Stimulated activated naive CD8-positive, alpha-beta T cell treated with anti-CD3 and anti-CD28 coated beads, Interleukin-15, Interleukin-2, amounts not matched to agents 100 ng/mL and 50 ng/mL, for 24 hours (primary cell): ENCODE measurements around the gene AFAP1L2.

Experiments used
- H3K27ac Mint-ChIP-seq: one replicate; pipeline ENCODE4 v1.8.0; 2021; ENCODE audit warnings: mild to moderate bottlenecking, mixed read lengths
- H3K27me3 Mint-ChIP-seq: one replicate; pipeline ENCODE4 v1.8.0; 2021; ENCODE audit warnings: mixed read lengths
- H3K36me3 Mint-ChIP-seq: one replicate; pipeline ENCODE4 v1.8.0; 2021; ENCODE audit warnings: low read depth, mixed read lengths
- H3K4me1 Mint-ChIP-seq: one replicate; pipeline ENCODE4 v1.8.0; 2021; ENCODE audit warnings: low read depth, mixed read lengths
- H3K4me3 Mint-ChIP-seq: one replicate; pipeline ENCODE4 v1.8.0; 2021; ENCODE audit warnings: mild to moderate bottlenecking, mixed read lengths
- H3K9me3 Mint-ChIP-seq: one replicate; pipeline ENCODE4 v1.8.0; 2021; ENCODE audit warnings: mixed read lengths

AFAP1L2 gene

DNA sequence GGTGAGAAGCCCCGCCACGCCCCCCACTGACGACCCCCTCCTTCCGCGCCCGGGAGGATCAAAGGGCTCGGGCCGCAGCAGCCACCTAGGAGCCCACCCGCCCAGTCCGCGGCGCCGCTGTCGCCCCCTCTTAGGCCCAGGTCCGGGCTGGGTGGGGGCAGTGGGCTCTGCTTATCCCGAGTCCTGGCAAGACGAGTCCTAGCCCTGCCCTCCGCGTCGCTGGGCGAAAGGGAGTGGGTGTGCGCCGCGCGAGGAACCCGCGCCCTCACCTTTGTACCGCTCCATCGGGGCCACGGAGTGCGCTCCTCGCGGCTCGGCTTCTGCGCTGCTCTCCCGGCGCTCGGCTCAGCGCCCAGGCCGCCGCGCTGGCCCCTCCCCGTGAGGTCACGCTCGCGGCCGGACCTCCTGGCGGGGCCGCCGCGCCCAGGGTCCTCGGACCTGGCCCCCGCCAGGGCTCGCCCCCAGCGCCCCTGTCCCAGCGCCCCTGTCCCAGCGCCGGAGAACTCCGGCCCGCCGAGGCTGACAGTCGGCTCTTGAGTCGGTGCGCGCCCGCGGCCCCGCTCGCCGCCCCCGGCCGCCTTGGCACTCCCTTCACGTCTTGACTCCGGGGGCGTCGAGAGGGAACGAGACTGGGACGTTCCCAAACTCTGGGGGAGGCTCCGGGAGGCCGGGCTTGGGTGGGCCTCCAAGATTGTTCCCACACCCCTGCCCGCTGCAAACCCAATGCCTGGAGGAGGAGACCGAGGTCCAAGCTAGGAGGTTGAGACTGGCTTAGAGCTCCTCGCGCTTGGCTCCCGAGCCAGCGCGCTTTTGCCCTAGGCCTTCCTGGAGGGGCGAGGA is at the start of gene AFAP1L2:
Gene AFAP1L2, minus strand, starts transcription at position 332 of the 840 bp plus-strand sequence. Its CDS starts 47 bp downstream, at position 285.
- Mint-ChIP-seq H3K27ac (no peak within 1 kb of the TSS), H3K4me3 (peak within 1 kb of the TSS; percentile 64), H3K4me1 (peaks cover 12% of the 10 kb centered on the region), H3K36me3 (no peaks in the 10 kb centered on the region), H3K9me3 (no peaks in the 10 kb centered on the region), H3K27me3 (peaks cover 54% of the 10 kb centered on the region)

DNA sequence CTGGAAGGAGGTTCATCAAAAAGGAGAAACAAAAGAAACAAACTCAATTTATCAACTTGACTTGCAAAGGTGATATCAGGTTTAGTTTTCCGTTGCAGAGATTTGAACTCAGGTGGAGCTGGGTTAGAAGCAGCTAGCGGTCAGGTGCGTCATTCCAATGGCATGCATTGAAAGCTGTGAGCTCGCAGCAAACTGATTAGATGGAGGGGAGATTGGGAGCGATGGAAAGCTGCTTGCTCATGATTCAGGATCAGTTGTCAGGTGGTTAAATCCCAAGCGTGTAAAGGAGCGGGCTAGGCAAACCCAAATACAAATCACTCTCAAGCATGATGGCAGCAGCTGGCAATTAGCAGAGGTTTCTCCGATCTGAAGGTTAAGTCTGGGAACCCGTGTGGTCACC is 49.3 kb upstream of the AFAP1L2 start:
- peaks cover 46% of the 10 kb centered on the region for H3K36me3 Mint-ChIP-seq
- H3K4me1 Mint-ChIP-seq = peaks cover 5% of the 10 kb centered on the region
- no peaks in the 10 kb centered on the region for H3K9me3 Mint-ChIP-seq
- no peak overlapping the region for H3K4me3 Mint-ChIP-seq
- H3K27ac Mint-ChIP-seq = no peak overlapping the region
- no peaks in the 10 kb centered on the region for H3K27me3 Mint-ChIP-seq

DNA sequence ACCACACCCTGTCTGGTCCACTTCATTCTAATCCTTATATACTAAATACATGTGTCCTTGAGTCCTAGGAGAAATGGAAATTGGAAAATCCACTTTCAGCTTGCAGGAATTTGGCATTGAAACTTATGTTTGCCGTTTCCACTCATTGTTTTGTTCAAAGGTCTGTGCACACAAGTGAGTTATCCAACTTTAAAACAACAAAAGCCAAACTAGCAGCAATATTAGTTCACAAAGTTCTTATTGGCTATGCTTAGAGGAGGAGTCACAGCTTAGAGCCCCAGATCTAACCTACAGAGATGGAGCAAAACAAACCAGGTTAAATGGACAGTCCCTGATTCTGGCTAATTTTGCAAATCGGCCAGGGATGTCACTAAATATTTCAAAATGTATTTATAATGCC is 44.6 kb upstream of the AFAP1L2 start:
- no peaks in the 10 kb centered on the region for H3K9me3 Mint-ChIP-seq
- peaks cover 27% of the 10 kb centered on the region for H3K36me3 Mint-ChIP-seq
- no peaks in the 10 kb centered on the region for H3K4me1 Mint-ChIP-seq
- no peak overlapping the region for H3K4me3 Mint-ChIP-seq
- H3K27me3 Mint-ChIP-seq = no peaks in the 10 kb centered on the region
- no peak overlapping the region for H3K27ac Mint-ChIP-seq

- Mint-ChIP-seq H3K9me3 (no peaks in the 10 kb centered on the region), H3K36me3 (peaks cover 30% of the 10 kb centered on the region), H3K4me1 (no peaks in the 10 kb centered on the region), H3K4me3 (no peak overlapping the region), H3K27me3 (no peaks in the 10 kb centered on the region), H3K27ac (no peak overlapping the region)
These were observed 41.0 kb upstream of the AFAP1L2 start for GRCh38 chr10:114445332-114445731.

GRCh38 chr10:114444819-114445218 is 40.5 kb upstream of the AFAP1L2 start:
- no peaks in the 10 kb centered on the region for H3K4me1 Mint-ChIP-seq
- H3K4me3 Mint-ChIP-seq = no peak overlapping the region
- no peaks in the 10 kb centered on the region for H3K9me3 Mint-ChIP-seq
- no peak overlapping the region for H3K27ac Mint-ChIP-seq
- peaks cover 36% of the 10 kb centered on the region for H3K36me3 Mint-ChIP-seq
- no peaks in the 10 kb centered on the region for H3K27me3 Mint-ChIP-seq

GRCh38 chr10:114442091-114442630 is 37.9 kb upstream of the AFAP1L2 start:
- Mint-ChIP-seq H3K36me3 (peaks cover 52% of the 10 kb centered on the region), H3K27me3 (no peaks in the 10 kb centered on the region), H3K4me1 (no peaks in the 10 kb centered on the region), H3K4me3 (no peak overlapping the region), H3K27ac (no peak overlapping the region), H3K9me3 (no peaks in the 10 kb centered on the region)

DNA sequence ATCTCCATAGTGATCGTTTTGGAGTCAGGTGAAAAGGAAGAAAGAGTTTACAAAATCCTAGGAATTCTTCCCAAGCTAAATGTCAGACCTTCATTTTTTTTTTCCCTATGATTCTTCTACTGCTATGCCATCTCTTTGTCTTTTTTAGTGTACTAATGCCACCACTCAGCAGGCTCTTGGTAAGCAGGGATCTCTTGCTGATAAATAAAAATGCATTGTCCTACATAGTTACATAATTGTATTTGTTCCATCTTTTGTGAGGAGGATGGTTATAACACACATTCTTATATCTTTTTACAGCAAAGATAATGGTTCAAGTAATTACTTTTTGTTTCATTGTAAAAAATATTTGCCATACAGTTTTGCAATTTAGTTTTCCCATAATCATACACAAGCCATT is 36.8 kb upstream of the AFAP1L2 start:
- Mint-ChIP-seq H3K4me3 (no peak overlapping the region), H3K4me1 (no peaks in the 10 kb centered on the region), H3K27ac (no peak overlapping the region), H3K36me3 (peaks cover 56% of the 10 kb centered on the region), H3K9me3 (no peaks in the 10 kb centered on the region), H3K27me3 (no peaks in the 10 kb centered on the region)

DNA sequence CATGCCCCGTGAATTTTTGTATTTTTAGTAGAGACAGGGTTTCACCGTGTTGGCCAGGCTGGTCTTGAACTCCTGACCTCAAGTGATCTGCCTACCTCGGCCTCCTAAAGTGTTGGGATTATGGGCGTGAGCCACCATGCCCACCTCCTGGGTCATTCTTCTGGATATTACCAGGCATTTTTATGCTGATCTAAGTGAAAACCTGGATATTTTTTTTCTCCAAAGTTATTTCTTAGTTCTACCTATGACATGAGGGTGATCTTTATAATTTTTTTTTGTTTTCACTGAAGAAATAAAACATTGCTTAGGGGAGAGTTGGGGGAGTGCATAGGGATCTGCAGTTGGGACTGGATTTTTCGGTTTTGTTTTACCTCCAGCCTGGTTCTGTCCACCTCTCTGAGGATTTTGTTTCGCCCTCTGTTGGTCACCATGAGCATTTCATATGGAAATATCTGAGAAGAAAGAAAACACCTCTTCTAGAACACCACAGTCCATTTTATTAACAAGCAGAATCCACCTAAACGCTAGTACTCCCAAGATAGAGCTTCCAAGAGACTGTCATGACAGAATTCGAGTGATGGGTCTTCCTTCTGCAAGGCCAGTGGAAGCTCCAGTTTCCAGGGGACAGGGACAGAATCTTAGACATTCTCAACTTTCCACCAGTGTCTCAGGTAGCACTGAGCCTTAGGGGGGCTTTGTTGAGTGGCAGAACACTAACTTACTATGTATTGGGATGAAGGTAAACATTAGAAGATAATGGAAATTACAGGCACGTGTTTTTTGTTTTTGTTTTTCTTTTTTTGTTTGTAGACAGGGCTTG is 33.4 kb upstream of the AFAP1L2 start:
- H3K4me1 Mint-ChIP-seq = no peaks in the 10 kb centered on the region
- no peak overlapping the region for H3K27ac Mint-ChIP-seq
- no peak overlapping the region for H3K4me3 Mint-ChIP-seq
- H3K36me3 Mint-ChIP-seq = peaks cover 65% of the 10 kb centered on the region
- H3K9me3 Mint-ChIP-seq = no peaks in the 10 kb centered on the region
- H3K27me3 Mint-ChIP-seq = no peaks in the 10 kb centered on the region

DNA sequence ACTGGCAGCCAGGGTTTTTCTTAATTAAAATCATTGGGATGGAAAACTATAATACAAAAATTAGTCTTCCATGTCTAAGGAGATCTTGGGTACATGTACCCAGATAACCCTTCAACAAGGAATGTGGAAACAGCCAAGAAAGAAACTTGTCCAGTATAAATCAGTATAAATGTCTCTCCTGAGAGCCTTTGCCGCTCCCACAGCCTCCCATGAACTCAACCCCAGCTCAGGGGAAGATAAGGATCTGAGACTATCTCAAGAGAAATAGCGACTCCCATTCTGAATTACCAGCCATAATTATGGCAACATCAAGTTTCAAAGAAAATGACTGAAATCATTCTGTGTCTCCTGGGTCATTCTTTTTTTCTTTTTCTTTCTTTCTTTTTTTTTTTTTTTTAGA is 32.6 kb upstream of the AFAP1L2 start:
- Mint-ChIP-seq H3K4me1 (no peaks in the 10 kb centered on the region), H3K27me3 (no peaks in the 10 kb centered on the region), H3K9me3 (no peaks in the 10 kb centered on the region), H3K27ac (no peak overlapping the region), H3K4me3 (no peak overlapping the region), H3K36me3 (peaks cover 60% of the 10 kb centered on the region)

DNA sequence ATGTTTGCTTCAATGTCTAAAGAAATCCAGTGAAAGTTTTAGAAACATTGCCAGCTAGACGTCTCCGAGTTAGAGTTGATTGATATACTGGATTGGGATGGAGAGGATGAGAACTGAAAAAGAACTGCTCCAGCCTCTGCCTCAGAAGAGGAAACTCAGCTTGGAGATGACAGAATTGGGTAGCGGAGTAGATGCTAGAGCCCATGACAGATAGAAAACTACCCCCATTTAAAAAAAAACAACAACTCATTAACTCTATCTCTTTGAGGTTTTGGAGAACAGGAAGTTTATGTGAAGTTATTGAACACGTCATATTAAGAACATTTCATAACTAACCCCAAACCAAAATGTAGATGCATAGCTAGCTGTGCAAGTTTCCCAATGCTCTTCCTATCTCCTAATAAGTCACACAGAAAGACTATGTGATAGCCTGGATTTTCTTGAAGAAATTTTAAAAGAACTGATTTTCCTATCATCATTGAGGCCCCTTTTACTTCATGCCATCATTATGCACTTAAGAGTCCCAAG is 28.3 kb upstream of the AFAP1L2 start:
- Mint-ChIP-seq H3K9me3 (no peaks in the 10 kb centered on the region), H3K4me3 (no peak overlapping the region), H3K36me3 (peaks cover 44% of the 10 kb centered on the region)

GRCh38 chr10:114431414-114432135 is 27.3 kb upstream of the AFAP1L2 start:
- Mint-ChIP-seq H3K9me3 (no peaks in the 10 kb centered on the region), H3K36me3 (peaks cover 42% of the 10 kb centered on the region), H3K4me1 (no peaks in the 10 kb centered on the region), H3K27ac (no peak overlapping the region), H3K4me3 (no peak overlapping the region), H3K27me3 (no peaks in the 10 kb centered on the region)

More for the DNA sequence above, 28.3 kb upstream of the AFAP1L2 start:
- H3K4me1 Mint-ChIP-seq = no peaks in the 10 kb centered on the region
- H3K27ac Mint-ChIP-seq = peak overlapping the region; percentile 5
- no peaks in the 10 kb centered on the region for H3K27me3 Mint-ChIP-seq

- peaks cover 36% of the 10 kb centered on the region for H3K36me3 Mint-ChIP-seq
- H3K4me3 Mint-ChIP-seq = no peak overlapping the region
- H3K4me1 Mint-ChIP-seq = no peaks in the 10 kb centered on the region
- H3K27me3 Mint-ChIP-seq = no peaks in the 10 kb centered on the region
- H3K9me3 Mint-ChIP-seq = no peaks in the 10 kb centered on the region
- H3K27ac Mint-ChIP-seq = peak overlapping the region; percentile 14
These were observed 26.5 kb upstream of the AFAP1L2 start for GRCh38 chr10:114430688-114431413.

GRCh38 chr10:114429581-114430335 is 25.5 kb upstream of the AFAP1L2 start:
- Mint-ChIP-seq H3K27ac (no peak overlapping the region), H3K36me3 (peaks cover 29% of the 10 kb centered on the region), H3K4me1 (no peaks in the 10 kb centered on the region), H3K4me3 (no peak overlapping the region), H3K27me3 (no peaks in the 10 kb centered on the region), H3K9me3 (no peaks in the 10 kb centered on the region)
